ENCODE data around the gene FBXO44. TPM values are rescaled to one million over a fixed set of nuclear protein-coding genes. Genes with fewer than 3 reads are reported as not detected.

FBXO44 gene
- total and polyA plus RNA-seq, 10 of the 15 experiments (the other 5 are each of a cell fraction or from before 2014, with no cell fraction given), result 0.77 to 22.4 (median 8.2) TPM

DNA sequence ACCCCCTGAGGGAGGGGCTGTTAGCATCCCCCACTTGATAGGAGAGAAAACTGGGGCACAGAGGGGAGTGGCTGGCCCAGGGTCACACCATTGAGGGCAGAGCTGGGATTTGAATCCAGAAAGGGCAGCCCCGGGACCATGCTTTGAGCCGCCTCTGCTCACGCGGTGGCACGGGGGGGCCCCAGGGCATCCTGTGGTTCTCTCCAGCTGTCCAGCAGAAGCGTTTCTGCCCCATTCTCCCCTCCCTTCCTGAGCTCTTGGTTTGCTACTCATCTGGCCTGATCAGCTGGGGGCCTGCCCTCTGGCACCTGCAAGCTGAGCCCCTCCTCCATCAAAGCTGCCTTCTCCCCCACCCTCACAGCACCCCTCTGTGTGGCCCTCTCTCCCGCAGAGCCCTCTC, 37.9 kb upstream of the FBXO44 start (continued):
- TF ChIP-seq FOS (IDR thresholded peaks at IDR 0.05; ENCODE audit: borderline replicate concordance, extremely low read depth, insufficient read length) (no peak), ZZZ3 (IDR thresholded peaks at IDR 0.05; ENCODE audit: control insufficient read depth, insufficient read length, low read depth) (no peak)

DNA sequence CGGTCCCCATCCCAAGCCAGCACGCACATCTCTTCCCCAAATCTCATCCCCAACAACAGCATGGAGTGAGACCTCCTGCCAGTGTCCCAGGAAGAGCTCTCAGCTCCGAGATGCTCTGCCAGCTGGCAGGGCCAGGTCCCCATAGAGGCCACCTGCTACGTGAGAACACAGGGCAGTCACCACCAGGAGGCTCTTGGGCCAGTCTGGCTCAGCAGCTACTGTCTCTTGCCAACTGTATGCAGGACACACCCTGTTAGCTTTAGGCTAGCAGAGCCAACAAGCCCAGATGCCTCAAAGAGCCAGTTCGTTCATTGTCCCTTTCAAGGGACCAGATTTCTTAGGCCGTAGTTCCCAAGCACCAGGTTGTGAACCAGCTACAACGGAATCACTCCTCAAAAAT, 37.4 kb upstream of the FBXO44 start:
- TF ChIP-seq SRF (IDR thresholded peaks at IDR 0.05; ENCODE audit: low read depth in 2 of 2, low read length in 2 of 2) (no peak), STAT1 (conservative IDR thresholded peaks at IDR 0.05) (no peak), NFYA (IDR thresholded peaks at IDR 0.05; ENCODE audit: borderline replicate concordance, low read depth, low read length) (no peak), ZNF24 (IDR thresholded peaks at IDR 0.05) (no peak), MEF2B (IDR thresholded peaks at IDR 0.05; ENCODE audit: partially characterized antibody, poor library complexity, severe bottlenecking) (no peak), STAT3 (IDR thresholded peaks at IDR 0.05; ENCODE audit: low read depth, low read length) (no peak), TBL1XR1 (IDR thresholded peaks at IDR 0.05; ENCODE audit: low read depth, low read length) (no peak), JUND (IDR thresholded peaks at IDR 0.05; ENCODE audit: low read depth, low read length) (no peak)
- TF ChIP-seq, protein P1, sequence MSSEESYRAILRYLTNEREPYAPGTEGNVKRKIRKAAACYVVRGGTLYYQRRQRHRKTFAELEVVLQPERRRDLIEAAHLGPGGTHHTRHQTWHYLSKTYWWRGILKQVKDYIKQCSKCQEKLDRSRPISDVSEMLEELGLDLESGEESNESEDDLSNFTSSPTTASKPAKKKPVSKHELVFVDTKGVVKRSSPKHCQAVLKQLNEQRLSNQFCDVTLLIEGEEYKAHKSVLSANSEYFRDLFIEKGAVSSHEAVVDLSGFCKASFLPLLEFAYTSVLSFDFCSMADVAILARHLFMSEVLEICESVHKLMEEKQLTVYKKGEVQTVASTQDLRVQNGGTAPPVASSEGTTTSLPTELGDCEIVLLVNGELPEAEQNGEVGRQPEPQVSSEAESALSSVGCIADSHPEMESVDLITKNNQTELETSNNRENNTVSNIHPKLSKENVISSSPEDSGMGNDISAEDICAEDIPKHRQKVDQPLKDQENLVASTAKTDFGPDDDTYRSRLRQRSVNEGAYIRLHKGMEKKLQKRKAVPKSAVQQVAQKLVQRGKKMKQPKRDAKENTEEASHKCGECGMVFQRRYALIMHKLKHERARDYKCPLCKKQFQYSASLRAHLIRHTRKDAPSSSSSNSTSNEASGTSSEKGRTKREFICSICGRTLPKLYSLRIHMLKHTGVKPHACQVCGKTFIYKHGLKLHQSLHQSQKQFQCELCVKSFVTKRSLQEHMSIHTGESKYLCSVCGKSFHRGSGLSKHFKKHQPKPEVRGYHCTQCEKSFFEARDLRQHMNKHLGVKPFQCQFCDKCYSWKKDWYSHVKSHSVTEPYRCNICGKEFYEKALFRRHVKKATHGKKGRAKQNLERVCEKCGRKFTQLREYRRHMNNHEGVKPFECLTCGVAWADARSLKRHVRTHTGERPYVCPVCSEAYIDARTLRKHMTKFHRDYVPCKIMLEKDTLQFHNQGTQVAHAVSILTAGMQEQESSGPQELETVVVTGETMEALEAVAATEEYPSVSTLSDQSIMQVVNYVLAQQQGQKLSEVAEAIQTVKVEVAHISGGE (CRISPR knock-in tag; IDR thresholded peaks at IDR 0.05), result no peak
- TF ChIP-seq, protein P2, sequence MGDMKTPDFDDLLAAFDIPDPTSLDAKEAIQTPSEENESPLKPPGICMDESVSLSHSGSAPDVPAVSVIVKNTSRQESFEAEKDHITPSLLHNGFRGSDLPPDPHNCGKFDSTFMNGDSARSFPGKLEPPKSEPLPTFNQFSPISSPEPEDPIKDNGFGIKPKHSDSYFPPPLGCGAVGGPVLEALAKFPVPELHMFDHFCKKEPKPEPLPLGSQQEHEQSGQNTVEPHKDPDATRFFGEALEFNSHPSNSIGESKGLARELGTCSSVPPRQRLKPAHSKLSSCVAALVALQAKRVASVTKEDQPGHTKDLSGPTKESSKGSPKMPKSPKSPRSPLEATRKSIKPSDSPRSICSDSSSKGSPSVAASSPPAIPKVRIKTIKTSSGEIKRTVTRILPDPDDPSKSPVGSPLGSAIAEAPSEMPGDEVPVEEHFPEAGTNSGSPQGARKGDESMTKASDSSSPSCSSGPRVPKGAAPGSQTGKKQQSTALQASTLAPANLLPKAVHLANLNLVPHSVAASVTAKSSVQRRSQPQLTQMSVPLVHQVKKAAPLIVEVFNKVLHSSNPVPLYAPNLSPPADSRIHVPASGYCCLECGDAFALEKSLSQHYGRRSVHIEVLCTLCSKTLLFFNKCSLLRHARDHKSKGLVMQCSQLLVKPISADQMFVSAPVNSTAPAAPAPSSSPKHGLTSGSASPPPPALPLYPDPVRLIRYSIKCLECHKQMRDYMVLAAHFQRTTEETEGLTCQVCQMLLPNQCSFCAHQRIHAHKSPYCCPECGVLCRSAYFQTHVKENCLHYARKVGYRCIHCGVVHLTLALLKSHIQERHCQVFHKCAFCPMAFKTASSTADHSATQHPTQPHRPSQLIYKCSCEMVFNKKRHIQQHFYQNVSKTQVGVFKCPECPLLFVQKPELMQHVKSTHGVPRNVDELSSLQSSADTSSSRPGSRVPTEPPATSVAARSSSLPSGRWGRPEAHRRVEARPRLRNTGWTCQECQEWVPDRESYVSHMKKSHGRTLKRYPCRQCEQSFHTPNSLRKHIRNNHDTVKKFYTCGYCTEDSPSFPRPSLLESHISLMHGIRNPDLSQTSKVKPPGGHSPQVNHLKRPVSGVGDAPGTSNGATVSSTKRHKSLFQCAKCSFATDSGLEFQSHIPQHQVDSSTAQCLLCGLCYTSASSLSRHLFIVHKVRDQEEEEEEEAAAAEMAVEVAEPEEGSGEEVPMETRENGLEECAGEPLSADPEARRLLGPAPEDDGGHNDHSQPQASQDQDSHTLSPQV (IDR thresholded peaks at IDR 0.05), result no peak
- TF ChIP-seq, protein P3, sequence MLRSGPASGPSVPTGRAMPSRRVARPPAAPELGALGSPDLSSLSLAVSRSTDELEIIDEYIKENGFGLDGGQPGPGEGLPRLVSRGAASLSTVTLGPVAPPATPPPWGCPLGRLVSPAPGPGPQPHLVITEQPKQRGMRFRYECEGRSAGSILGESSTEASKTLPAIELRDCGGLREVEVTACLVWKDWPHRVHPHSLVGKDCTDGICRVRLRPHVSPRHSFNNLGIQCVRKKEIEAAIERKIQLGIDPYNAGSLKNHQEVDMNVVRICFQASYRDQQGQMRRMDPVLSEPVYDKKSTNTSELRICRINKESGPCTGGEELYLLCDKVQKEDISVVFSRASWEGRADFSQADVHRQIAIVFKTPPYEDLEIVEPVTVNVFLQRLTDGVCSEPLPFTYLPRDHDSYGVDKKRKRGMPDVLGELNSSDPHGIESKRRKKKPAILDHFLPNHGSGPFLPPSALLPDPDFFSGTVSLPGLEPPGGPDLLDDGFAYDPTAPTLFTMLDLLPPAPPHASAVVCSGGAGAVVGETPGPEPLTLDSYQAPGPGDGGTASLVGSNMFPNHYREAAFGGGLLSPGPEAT (IDR thresholded peaks at IDR 0.05; ENCODE audit: low read depth), result no peak
- no TSS peak for BruUV-seq (replicated peaks)
- ATAC-seq (no peak), FAIRE-seq (no peak), DNase-seq (ENCODE audit: low read depth, low spot score) (no peak)
- Histone ChIP-seq H3K27ac (ENCODE audit: control insufficient read depth, insufficient read depth) (no peak overlapping the region), H3K27me3 (replicated peaks in 1 of 2; ENCODE audit: control insufficient read depth in 2 of 2, insufficient read depth in 2 of 2, low read length in 1 of 2) (no peaks in the 10 kb centered on the region; a peak in 1 of 4 replicates), H3K4me3 (no peak overlapping the region), H3K9me3 (replicated peaks; ENCODE audit: control insufficient read depth, insufficient read depth, low read length) (no peaks in the 10 kb centered on the region), H3K4me1 (ENCODE audit: control insufficient read depth, insufficient read depth, low read length) (no peaks in the 10 kb centered on the region), H3K36me3 (ENCODE audit: control insufficient read depth in 2 of 2, insufficient read depth in 2 of 2, low read length in 1 of 2) (no peaks in the 10 kb centered on the region), H3K79me2 (ENCODE audit: control insufficient read depth, insufficient read depth, low read length) (no peaks in the 10 kb centered on the region), H4K20me1 (ENCODE audit: control insufficient read depth, insufficient read depth) (no peaks in the 10 kb centered on the region), H2AFZ (ENCODE audit: control insufficient read depth, low read depth, low read length) (no peak overlapping the region), H3K4me2 (ENCODE audit: control insufficient read depth, insufficient read depth) (no peak overlapping the region), H3K9ac (ENCODE audit: control insufficient read depth, insufficient read depth, low read length) (no peak overlapping the region)
- CTCF ChIA-PET, result no interaction called here
- WGBS (ENCODE audit: insufficient coverage, insufficient replicate concordance, low lambda C conversion rate, missing lambda C conversion rate), result 17% methylated on average over 7 of the region's 7 CpGs
- in situ Hi-C loops (cut with MboI), result no loop called here
- SMC1A ChIA-PET (ENCODE audit: uncharacterized antibody, unreplicated experiment), result no interaction called here
- RAD21 ChIA-PET (ENCODE audit: unreplicated experiment), result no interaction called here
- intact Hi-C loops (cut with micrococcal nuclease; ENCODE audit: unreplicated experiment), result no loop called here
- POLR2A ChIA-PET, result no interaction called here

All from GM12878 (cell line).